SHP77 treated with DMSO at 0.1 percent for 48 hours (cell line): ENCODE results near the gene RAB44.

Experiments
- DNase-seq: peaks from one replicate; lab custom pipeline; 2025; lab: John Stamatoyannopoulos, UW

RAB44 gene

DNA sequence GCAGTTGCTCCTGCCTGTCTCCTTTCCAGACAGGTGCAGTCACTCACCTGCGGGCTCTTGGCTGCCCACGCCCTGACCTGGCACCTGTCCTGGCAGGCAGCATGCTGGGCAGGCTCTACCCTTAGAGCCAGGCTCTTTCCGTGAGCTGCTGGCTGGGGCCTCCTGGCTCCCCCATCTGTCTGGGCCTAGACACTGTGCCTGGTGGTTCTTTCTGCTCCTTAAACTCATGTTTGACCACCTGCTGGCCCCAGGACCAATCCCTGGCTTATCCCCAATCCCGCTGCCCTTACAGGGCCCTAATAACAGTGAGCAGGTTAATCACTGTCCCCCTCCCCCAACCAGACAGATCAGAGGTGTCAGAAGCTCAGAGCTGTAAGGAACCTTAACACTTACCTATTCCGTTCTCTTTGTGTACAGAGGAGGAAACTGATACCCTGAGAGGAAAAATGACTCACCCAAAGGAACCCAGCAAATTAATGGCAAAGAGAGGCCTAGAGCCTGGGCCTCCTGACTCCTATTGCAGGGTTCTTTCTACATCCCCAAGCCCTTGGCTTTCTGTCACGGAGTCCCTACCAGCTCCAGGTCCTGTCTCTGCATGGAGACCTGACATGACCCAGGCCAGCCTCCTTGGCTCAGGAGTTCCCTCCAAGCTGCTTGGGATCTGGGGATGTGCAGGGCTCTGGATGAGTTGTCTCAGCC lies 54.7 kb downstream of the RAB44 start:
- no peak for DNase-seq

DNA sequence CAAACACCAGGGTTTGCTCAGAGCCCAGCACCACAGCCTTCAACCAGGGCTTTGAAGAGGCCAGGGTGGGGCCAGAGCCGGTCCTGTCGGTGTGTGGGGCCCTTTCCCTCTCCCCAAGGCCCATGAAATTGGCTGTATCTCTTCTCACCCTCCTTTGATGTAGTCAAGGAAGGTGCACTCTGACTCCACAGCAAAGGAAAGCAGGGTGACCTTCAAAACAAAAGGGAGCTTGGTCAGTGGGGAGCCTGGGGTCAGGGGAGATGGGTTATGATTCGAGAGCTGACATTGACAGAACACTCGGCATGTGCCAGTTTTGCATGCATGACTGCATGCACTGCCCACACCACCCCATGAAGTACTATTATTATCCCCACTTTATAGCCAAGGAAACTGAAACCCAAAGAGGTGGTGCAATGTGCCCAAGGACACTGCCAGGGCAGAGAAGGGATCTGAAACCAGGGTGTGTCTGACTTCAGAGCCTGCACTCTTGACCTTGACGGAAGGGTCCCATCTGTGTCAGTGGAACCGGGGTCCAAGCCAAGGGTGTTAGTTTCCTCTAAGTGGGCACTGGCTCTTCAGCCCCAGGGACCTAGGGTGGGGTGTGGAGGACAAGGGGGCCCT lies 55.4 kb downstream of the RAB44 start:
- no peak for DNase-seq

DNA sequence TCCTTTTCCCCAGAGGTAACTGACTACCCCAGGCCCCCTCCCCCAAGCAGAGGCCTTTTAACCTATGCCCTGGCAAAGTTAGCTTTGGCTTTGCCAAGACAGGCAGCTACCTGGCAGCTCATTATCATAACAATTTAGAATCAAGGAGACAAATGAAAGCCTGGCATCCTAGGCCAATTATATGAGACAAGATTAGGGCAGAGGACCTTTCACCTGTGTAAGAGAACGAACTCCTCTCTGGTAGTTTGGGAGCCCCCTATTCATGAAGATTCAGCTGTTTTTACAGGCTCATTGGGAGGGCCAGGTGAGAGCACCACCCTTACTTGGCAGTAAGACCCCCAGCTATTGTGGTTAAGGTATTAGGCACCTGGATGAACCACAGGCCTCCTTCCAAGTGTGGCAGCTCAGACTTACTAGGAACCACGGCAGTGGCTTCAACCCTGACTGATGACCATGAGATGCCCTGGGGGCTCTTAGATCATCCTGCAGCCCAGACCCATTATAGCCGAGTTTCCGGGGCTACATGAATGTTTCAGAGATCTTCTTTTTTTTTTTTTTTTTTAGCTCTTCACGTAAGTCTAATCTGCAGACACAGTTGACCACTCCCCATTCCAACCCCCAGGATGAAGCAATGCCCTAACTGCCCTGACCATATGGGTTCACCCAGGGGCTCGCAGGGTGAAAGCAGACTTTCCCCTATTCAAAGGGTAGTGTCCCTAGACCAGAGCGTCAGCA lies 56.2 kb downstream of the RAB44 start:
- DNase-seq, result no peak

DNA sequence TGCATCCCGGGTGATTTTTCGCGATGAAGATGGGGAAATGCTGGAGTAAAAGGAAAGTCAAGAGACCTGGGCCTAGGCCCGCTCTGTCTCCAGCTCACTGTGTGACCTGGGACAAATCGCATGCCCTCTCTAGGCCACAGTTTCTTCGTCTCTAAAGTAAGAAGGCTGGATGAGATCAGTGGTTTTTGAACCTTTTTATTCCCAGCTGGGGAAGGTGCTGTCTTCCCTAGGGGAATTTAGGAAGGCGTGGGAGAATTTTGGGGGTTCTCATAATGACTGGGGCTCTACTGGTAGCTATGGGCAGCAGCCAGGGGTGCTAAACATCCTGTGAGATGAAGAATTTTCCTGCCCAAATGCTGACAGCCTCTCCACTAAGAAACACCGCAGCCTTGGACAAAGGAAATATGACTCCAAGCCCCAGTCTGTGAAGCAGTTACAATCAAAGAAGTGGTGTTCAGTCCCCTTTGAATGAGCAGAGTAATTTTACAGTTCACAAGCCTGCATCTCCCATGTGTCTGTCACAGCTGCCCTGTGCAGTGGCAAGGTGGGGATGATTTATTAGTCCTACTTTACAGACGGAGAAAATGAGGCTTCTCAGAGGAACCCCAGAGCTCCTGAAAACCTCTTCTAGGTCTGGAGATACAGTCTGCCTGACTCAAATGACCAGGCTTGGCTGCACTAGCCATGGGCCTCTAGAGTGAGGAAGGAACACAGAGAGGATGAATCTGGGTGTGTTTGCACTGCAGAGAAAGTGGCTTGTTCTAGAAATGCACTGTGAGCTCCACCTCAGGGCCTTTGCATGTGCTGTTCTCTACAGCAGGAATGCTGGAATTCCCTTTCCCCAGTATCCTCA lies 57.2 kb downstream of the RAB44 start:
- DNase-seq, result no peak

DNA sequence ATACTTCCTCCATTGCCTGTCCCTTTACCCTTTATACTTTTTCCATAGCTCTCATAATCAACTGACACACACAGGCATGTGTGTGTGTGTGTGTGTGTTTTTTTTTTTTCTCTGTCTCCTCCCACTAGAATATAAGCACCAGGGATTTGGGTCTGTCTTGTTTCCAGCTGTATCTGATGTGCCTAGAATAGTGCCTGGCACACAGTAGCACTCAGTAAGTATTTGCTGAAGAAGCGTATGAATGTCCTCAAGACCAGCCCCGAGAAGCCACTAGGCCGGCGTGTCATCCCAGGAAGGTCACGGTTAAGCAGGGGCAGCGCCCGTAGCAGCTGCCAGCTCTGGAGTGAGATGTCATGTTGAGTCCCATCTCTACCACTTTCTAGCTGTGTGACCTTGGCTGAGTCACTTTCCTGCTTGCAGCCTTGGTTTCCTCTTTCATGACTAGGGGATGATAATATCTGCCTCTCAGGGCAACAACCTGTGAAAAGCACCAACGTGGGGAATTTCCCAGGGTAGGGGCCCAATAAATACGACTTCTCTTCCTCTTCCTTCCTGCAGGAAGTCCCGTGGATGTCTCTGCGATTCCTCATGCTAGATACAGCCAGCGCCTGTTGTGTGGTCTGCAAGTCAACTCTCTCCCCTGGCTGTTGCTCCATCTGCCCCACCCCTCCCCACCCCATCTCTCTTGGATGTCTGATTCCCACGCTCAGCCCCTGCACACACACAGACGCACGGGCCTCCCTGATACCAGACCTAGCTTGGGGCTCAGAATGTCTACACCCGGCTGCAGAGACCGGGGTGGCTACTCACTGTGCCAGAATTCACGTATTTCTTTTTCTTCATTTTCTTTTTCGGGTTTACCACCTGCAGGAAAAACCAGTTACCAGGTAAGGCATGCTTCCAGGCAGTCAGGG lies 58.1 kb downstream of the RAB44 start:
- no peak for DNase-seq

DNA sequence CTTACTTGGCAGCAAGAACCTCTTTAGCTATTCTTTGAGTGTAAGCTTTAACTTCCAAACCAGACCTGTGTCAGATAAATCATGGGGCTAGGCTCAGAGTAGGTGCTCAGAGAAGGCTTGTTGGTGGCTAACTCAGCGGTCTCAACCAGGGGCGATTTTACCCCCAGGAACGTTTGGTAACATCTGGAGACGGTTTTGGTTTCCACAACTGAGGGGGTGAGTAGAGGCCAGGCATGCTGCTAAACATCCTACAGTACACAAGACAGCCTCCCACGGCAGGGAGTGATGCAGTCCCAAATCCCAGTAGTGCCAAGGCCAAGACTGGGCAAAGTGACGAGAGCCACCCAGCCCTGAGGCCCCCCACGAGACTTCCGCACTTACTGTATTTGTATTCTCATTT lies 59.2 kb downstream of the RAB44 start:
- no peak for DNase-seq

DNA sequence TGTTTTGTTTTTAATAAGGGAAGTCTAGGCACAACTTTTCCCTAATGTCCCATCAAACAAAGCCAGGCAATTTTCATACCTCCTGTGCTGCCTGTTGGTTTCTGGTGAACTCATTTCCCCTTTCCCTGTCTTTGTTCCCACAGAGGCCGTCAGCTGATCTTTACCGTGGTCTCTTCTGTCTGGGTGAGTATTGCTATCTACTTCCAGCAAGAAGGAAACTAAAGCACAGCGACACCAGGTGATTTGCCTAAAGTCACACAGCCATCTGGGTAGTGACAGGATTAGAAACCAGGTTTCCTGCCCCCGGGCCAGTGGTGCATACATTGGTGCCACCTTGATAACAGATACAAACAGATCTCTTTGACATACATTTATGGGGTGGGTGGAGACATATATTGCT lies 59.6 kb downstream of the RAB44 start:
- no peak for DNase-seq

DNA sequence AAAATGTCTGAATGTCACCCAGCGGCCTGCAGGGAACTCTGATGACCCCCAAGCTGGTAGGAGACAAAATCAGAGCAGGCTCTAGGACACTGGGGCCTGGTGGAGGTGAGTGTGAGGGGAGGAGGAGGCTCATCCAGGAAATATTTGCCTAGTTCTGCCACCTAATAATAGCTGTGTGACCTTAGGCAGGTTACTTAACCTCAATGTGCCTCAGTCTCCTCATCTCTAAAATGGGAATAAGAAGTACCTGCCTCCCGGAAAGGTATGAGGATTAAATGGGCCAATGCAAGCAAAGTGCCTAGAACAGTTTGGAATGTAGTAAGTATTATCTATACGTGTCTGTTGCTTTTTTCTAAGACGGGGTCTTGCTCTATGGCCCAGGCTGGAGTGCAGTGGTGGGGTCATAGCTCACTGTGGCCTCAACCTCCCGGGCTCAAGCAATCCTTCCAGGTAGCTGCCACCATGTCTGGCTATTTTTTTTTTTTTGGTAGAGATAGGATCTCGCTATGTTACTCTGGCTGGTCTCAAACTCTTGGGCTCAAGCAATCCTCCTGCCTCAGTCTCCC lies 60.4 kb downstream of the RAB44 start:
- no peak for DNase-seq

DNA sequence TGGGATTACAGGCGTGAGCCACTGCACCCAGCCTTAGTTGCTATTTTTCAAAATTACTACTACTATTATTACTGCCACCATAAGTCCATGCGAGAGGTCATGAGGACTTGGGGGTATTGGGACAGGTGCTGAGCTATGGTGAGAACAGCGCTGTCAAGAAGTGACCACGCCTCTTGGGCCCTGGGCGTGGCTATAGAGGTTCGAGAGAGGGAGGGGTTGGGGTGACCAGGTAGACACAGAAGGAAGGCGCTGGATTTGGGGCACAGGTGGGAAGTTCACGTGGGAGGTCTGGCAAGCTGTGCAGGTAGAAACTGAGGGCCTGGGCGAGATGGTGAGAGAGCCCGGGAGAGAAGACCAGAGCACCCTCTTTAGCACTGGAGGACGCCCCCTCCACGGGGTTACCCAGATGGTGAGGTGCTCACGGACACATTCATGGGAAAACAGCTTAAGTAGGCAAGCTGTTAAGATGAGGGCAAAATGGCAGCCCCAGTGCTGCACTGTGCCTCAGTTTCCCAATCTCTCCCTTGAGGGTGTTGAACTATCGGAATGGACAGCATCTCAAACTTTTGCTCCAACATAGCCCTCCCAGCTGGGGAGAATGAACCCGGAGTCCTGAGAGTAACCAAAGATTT lies 61.0 kb downstream of the RAB44 start:
- DNase-seq, result no peak

DNA sequence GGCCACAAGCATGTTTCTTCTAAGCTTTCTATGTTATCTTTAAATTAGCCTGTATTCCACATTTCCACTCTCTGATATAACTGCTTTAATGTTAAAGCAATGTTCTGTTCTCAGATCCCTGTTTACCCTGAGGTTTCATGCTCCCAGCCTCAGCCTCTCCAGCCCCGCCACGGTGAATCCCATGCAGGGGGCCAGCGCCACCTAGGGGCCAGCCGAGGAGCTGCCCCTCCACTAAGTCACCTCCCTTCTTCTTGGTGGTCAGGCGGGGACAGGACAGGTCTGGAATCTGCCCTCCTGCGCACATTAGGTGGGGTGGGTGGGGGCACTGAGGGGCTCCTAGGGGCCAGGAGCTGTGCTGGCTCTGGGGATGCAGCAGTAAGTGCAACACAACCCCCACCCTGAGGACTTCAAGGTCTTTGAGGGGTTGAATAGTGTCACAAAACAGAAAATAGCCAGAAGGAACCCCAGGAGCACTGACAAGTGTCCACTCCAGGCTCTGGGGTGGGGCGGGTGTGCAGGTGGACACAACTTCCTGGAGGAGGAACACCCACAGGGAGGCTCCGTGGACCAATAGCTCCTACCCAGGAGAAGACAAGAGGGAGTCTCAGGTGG lies 61.6 kb downstream of the RAB44 start:
- peak; percentile 48 for DNase-seq

DNA sequence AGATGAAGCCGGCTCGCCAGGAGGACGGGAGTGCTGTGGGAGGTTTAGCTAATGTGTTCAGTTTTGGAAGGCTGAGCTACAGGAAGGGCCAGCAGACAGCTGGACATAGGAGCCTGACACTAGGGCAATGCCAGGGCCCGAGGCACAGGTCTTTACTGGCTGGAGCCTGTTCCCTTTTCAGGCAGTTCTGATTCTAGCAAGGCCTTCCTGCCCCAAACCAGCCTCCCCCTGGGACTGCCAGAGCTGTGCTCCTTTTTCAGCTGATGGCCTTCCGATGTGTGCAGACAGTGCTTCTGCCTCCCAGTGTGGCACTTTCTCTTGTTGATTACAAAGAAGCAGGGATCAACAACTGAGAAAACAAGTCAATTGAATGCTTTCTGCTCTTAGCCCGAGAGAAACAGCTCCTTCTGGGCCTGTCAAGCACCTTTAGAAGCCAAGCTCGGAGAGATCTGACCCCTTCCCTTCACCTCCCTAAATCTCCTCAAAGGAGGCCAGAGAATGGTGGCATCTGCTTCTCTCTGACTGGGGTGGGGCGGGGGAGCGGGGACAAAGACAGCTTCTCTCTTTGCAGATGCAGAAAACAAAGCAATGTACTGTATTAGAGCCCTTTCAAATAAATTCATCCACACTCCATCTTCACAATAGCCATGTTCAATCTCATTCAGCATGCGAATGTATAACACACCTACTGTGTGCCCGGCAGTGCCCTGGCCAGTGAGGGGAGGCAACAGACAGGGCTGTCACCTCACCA lies 63.2 kb downstream of the RAB44 start:
- DNase-seq, result no peak

DNA sequence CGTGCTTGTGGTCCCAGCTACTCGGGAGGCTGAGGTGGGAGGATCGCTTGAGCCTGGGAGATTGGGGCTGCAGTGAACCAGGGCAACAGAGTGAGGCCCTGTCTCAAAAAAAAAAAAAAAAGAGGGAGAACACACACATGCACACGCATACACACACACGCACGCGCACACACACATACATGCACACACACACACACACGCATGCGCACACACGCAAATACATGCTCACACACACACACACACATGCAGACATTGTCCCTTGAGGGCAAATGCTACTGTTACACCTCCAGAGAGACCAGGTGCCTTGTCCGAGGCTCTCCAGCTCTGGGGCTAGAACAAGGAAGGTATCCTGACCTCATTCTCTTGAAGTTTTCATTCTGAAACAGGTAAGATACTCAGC lies 64.5 kb downstream of the RAB44 start:
- DNase-seq, result no peak

DNA sequence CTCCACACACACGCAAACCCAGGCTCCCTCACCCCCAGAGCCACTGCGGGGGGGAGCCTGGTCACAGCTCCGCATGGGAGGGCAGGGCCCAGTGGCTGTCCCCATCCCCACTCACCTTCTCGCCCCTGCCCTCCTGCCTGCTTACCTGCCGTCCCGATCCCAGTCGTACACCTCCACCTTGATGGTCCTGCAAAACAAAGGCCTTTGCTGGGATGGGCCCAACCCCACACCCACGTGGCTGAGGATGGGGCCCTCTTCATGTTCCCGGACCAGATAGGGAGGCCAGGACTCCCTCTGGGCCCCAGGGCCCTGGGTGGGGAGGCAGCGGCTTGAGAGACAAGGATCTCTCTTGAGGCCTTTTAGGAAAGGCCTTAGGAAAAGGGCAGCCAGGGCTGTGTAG lies 67.6 kb downstream of the RAB44 start:
- DNase-seq, result no peak

DNA sequence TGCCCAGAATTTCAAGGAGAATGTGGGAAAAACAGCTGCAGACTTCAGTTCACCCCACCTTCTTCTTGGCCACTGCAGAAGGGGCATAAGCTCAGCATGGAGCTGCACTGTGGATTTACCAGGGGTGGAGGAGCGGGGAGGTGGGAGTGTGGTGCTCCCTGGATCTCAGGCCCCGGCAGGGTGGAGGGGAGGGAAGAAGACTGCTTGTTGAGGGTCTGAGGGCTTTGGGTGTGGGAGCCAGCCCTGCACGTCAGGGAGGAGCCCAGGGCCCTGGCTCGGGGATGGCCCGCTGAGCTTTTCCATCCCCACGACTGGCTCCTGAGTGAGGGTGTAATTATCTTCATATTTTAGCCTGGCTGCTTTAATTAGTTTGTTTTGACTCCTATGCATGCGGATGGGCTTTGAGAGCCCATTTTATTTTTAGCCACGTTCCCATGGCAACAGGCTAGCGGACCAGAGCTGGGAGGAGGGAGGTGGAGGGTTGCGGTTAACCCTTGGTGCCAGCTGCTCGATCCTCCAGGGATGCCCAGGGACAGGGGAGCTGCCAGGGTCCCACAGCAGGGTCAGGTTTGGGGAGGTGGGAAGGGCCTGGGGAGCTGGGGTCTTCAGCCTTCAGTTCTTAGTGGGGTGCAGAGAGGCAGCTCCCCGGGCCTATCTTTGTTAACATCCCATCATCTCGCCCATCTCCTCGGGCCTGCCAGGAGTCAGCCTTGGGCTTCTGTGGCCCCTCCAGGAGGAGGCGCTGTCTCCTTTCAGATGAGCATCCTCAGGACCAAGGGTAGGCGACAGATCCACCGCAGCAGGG lies 68.2 kb downstream of the RAB44 start:
- peak; percentile 16 for DNase-seq

DNA sequence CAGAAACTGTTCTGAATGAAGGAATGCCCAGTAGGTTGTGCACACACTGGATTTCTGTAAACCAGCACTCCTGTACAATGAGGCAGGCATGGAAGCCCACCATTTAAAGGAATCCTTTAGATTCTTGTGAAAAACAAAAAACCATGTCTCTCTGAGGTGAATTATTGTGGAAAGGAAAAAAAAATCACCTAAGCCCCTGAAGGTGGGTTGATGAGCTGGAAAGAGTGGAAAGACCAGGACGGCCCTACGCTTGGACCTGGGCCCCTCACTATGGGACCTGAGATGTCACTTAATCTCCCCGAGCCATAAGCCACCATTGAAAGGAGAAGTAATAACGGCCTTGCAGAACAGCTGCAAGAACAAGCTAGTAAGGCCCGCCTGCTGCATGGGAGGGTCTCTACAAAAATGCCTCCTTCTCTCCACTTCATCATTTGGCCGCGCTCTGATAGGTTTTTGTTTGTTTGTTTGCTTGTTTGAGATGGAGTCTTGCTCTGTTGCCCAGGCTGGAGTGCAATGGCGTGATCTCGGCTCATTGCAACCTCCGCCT lies 68.8 kb downstream of the RAB44 start:
- DNase-seq, result no peak

DNA sequence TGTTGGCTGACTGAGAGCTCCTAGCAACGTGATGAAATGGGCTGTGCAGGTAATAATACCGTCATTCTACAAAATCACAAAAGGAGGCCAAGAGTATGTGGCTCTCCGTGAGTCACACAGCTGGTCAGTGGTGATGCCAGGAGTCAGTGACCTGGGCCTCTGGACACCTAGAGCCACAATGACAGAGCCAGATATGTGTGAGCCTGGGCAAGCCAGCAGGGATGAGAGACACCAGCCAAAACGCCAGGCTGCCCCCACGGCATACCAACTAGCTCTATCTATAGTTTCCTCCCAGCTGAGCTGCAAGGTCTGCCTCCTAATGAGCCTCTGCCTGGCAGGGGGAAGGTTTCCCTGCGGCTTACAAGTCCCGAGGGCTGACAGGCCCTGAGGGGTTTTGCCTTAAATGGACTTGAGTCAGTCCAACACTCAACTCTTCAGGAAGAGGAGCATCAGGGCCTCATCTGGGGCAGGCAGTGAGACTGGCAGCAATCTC lies 71.6 kb downstream of the RAB44 start:
- DNase-seq, result no peak

DNA sequence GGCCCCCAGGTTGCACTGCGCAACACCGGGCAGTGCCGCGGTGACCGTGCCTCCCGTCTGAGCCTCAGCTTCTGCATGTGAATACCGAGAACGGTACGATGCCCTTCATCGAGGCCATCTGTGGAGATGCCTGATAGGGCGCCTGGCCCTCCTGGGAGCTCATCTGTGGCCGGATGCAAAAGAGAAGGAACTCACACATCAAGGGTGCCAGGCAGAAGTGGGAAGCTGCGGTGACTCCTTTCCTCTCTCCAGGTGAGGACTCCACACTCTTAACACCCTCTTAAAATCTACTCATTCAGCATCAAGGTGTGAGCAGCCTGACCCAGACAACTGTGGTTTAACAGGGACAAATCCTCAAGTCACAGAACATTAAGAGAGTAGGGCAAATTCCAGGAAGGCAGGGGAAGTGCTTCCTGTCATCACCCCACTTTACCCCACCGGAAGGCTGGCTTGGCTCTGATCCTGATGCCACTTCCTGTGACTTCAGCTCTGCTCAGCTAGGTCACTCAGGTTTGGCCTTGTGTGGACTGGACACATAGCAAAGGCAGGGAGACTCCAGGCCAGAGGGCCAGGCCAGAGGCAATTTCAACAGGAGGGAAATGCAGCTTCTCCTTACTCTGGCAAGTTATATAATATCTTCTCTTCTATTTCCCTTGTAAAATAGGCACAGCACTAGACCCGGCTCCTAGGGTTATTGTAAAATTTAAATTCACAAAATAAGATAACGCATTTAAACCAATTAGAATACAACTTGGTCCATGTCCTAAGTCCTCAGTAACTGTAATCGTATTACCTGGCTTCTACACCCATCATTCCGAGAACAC lies 72.3 kb downstream of the RAB44 start:
- DNase-seq, result no peak
